Astrocyte (in vitro differentiated cells and primary cell): ENCODE data around the gene GRK2. TPM values are rescaled to one million over a fixed set of nuclear protein-coding genes. Genes with fewer than 3 reads are reported as not detected.
A peak's percentile ranks its signal among the peaks of the same experiment; 100 is the strongest.
"Not testable (repeated sequence)": the region's sequence is repeated elsewhere in the genome, so short reads cannot be mapped to it uniquely, and the experiment has no call there.

Source experiments
- DNase-seq: peaks from one replicate; pipeline ENCODE4 v3.0.0-alpha.2; 2010; ENCODE audit warnings: low read depth
- FAIRE-seq: peaks from 2 replicates; lab custom pipeline; 2011; peaks lifted over from hg19 to GRCh38; lab: Jason Lieb, UNC
- H2AFZ ChIP-seq: 2 replicates; pipeline ENCODE4 v1.6.0; 2012; ENCODE audit warnings: low read depth, low read length, inconsistent platforms
- H3K27ac ChIP-seq: 2 replicates; pipeline ENCODE4 v1.5.1; 2011; ENCODE audit warnings: low read depth, low read length, inconsistent platforms
- H3K27me3 ChIP-seq: 2 replicates; pipeline ENCODE4 v1.6.0; 2011; ENCODE audit warnings: low read length, inconsistent platforms; ENCODE audit not compliant: insufficient read depth
- H3K36me3 ChIP-seq: 2 replicates; pipeline ENCODE4 v1.5.1; 2011; ENCODE audit warnings: low read length, inconsistent platforms; ENCODE audit not compliant: insufficient read depth
- H3K4me1 ChIP-seq: 2 replicates; pipeline ENCODE4 v1.5.1; 2011; ENCODE audit warnings: low read length, inconsistent platforms; ENCODE audit not compliant: insufficient read depth
- H3K4me2 ChIP-seq: 2 replicates; pipeline ENCODE4 v1.6.0; 2012; ENCODE audit warnings: low read length, inconsistent platforms
- H3K4me3 ChIP-seq: 2 replicates; pipeline ENCODE4 v1.5.1; 2011; ENCODE audit warnings: low read depth, mild to moderate bottlenecking, low read length, inconsistent platforms; ENCODE audit not compliant: insufficient read depth
- H3K79me2 ChIP-seq: 2 replicates; pipeline ENCODE4 v1.6.0; 2012; ENCODE audit warnings: mild to moderate bottlenecking, low read length, inconsistent platforms; ENCODE audit not compliant: insufficient read depth
- H3K9ac ChIP-seq: 2 replicates; pipeline ENCODE4 v1.6.0; 2012; ENCODE audit warnings: mild to moderate bottlenecking, low read length, inconsistent platforms
- H3K9me3 ChIP-seq: 2 replicates; pipeline ENCODE4 v1.5.1; 2012; ENCODE audit warnings: low read depth, mild to moderate bottlenecking, low read length, inconsistent platforms; ENCODE audit not compliant: insufficient read depth
- H4K20me1 ChIP-seq: 2 replicates; pipeline ENCODE4 v1.6.0; 2012; ENCODE audit warnings: low read length, inconsistent platforms; ENCODE audit not compliant: insufficient read depth
- H3K27ac Mint-ChIP-seq: one replicate; pipeline ENCODE4 v1.8.0; 2021; ENCODE audit warnings: mild to moderate bottlenecking, mixed read lengths; ENCODE audit not compliant: unreplicated experiment
- H3K27me3 Mint-ChIP-seq: one replicate; pipeline ENCODE4 v1.8.0; 2021; ENCODE audit warnings: low read depth, mixed read lengths; ENCODE audit not compliant: unreplicated experiment
- H3K36me3 Mint-ChIP-seq: one replicate; pipeline ENCODE4 v1.8.0; 2021; ENCODE audit warnings: low read depth, mixed read lengths; ENCODE audit not compliant: unreplicated experiment
- H3K4me1 Mint-ChIP-seq: one replicate; pipeline ENCODE4 v1.8.0; 2021; ENCODE audit warnings: low read depth, mixed read lengths; ENCODE audit not compliant: unreplicated experiment
- H3K4me3 Mint-ChIP-seq: one replicate; pipeline ENCODE4 v1.8.0; 2021; ENCODE audit warnings: mild to moderate bottlenecking, moderate library complexity, mixed read lengths; ENCODE audit not compliant: unreplicated experiment
- H3K9me3 Mint-ChIP-seq: one replicate; pipeline ENCODE4 v1.8.0; 2021; ENCODE audit warnings: mild to moderate bottlenecking, mixed read lengths; ENCODE audit not compliant: unreplicated experiment
- CTCF ChIP-seq: IDR thresholded peaks from 2 replicates; pipeline ENCODE4 v1.5.1; 2011; ENCODE audit warnings: low read depth, mild to moderate bottlenecking, inconsistent platforms, low read length, moderate library complexity; ENCODE audit not compliant: insufficient read depth
- EZH2 ChIP-seq: IDR thresholded peaks from 2 replicates; pipeline ENCODE4 v1.6.1; 2012; ENCODE audit warnings: mild to moderate bottlenecking, low read length, inconsistent platforms; ENCODE audit not compliant: insufficient read depth
- total RNA-seq: library from RNA; stranded (reverse); gene quantifications from 2 replicates; pipeline ENCODE4 v1.2.1, GENCODE V29; 2021

GRK2 gene
- total RNA-seq, 1 donor from 2014 or later = 34.0 TPM

- Mint-ChIP-seq H3K36me3 (peaks cover 5% of the 10 kb centered on the region), H3K4me3 (peak overlapping the region; percentile 97), H3K27me3 (peaks cover 5% of the 10 kb centered on the region), H3K9me3 (no peaks in the 10 kb centered on the region), H3K4me1 (no peaks in the 10 kb centered on the region), H3K27ac (peak overlapping the region; percentile 89)
- no peaks in the 10 kb centered on the region for H3K9me3 ChIP-seq
- peak overlapping the region; percentile 93 for H2AFZ ChIP-seq
- peak overlapping the region; percentile 86 for H3K4me3 ChIP-seq
- DNase-seq (peak; percentile 75), FAIRE-seq (no peak)
- peak overlapping the region; percentile 97 for H3K4me2 ChIP-seq
- H3K27ac ChIP-seq = peak overlapping the region; percentile 76
- no peaks in the 10 kb centered on the region for H3K79me2 ChIP-seq
- no peak for TF ChIP-seq EZH2
- peak; percentile 79 for TF ChIP-seq CTCF
- no peaks in the 10 kb centered on the region for H3K36me3 ChIP-seq
- H3K9ac ChIP-seq = peak overlapping the region; percentile 83
- no peaks in the 10 kb centered on the region for H3K27me3 ChIP-seq
- H3K4me1 ChIP-seq = peaks cover 5% of the 10 kb centered on the region
- no peaks in the 10 kb centered on the region for H4K20me1 ChIP-seq
Measured at GRCh38 chr11:67317205-67317887, 51.1 kb downstream of the GRK2 start.

GRCh38 chr11:67317888-67318555 lies 51.7 kb downstream of the GRK2 start:
- FAIRE-seq (no peak), DNase-seq (no peak)
- Histone ChIP-seq H3K79me2 (no peaks in the 10 kb centered on the region), H3K27me3 (no peaks in the 10 kb centered on the region), H3K4me3 (peak overlapping the region; percentile 86), H2AFZ (peak overlapping the region; percentile 93), H4K20me1 (no peaks in the 10 kb centered on the region), H3K36me3 (no peaks in the 10 kb centered on the region), H3K4me2 (peak overlapping the region; percentile 97), H3K27ac (no peak overlapping the region), H3K9ac (peak overlapping the region; percentile 83), H3K4me1 (peaks cover 5% of the 10 kb centered on the region), H3K9me3 (no peaks in the 10 kb centered on the region)
- Mint-ChIP-seq H3K27me3 (peaks cover 5% of the 10 kb centered on the region), H3K9me3 (no peaks in the 10 kb centered on the region), H3K36me3 (peaks cover 5% of the 10 kb centered on the region), H3K4me3 (peak overlapping the region; percentile 97), H3K27ac (peak overlapping the region; percentile 89), H3K4me1 (no peaks in the 10 kb centered on the region)
- no peak for TF ChIP-seq CTCF

- H3K79me2 ChIP-seq, H3K27me3 ChIP-seq, H3K9ac ChIP-seq, H3K4me3 ChIP-seq, H3K4me1 Mint-ChIP-seq, H3K27ac ChIP-seq, H3K9me3 ChIP-seq, H3K9me3 Mint-ChIP-seq, H3K27ac Mint-ChIP-seq, FAIRE-seq, H3K27me3 Mint-ChIP-seq, H3K36me3 Mint-ChIP-seq, H2AFZ ChIP-seq, DNase-seq, H3K4me1 ChIP-seq, H3K4me2 ChIP-seq, H3K36me3 ChIP-seq, H4K20me1 ChIP-seq: not testable (repeated sequence)
- H3K4me3 Mint-ChIP-seq = peak overlapping the region; percentile 97
Measured at GRCh38 chr11:67318876-67319275, 52.6 kb downstream of the GRK2 start.
